GM19438 (cell line): ENCODE measurements around the gene UBE2E1.
A peak's percentile ranks its signal among the peaks of the same experiment; 100 is the strongest.

Experiments used
- ATAC-seq: cut with Tn5 transposase; IDR thresholded peaks from one replicate; pipeline ENCODE4 v1.9.1; 2021; ENCODE audit warnings: low read depth; ENCODE audit not compliant: unreplicated experiment

UBE2E1 gene

DNA sequence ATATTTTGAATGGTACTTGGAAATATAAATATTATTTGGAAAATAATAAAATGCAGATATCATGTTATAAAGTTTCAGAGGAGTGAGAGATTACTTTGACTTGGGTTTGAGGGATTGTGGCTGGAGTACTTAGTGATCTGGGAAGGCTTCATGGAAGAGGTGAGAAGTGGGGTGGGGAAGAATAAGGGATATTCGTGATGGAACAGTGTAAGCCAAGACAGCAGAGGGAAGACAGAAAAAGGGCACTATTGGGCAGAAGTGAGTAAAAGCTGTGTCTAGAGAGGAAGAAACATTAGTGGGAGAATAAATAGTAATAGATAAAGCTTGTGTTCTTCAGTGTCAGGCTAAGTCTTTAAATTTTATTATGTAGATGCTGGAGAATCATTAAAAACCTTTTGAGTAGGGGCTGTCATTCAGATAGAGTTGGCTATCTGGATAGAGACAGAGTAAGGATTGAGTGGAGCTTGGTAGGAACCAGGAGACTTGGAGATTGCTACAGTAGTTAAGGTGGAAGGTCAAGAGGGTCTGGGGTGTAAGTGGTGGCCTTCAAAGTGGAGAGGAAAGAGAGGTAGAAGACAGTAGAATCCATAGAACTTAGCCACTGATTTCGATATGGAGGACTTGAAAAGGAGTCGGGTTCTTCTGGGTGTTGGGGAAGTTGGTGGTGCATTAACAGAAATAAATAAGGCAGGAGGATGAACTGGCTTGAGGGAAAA, 11.9 kb downstream of the UBE2E1 start:
- ATAC-seq: no peak

DNA sequence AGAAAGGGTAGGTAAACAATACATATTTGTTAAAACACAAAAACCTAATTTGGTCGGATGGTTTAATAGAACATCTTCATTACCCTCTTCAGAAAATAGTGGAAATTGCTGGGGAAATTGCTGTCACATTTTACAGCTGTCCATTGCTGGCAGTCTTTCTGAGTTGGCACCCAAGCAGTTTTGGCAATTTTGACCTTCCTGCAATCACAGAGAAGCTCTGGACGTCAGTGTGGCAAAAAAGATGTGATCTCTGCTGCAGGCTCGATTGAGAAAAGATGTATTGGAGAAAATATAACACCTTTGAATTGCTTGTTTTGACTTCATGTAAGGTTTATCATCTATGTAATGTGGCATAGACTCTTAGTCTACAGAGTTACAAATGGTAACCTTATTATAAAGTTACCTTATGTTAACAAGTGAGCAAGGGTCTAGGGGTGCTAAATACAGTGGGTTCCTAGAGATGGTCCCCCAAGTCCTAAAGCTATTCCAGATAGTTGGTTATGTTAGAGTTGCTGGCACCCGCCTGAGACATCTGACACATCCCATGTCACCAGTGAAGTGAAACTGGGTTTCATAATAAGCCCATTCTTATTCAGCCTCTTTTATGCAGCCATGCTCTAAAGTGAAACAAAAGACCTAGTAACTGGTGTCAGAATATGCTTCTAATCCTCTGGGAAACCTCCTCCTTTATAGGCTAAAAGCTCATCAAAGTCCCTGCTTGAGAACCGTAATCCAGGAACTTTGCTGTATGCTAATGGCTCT, 14.0 kb downstream of the UBE2E1 start:
- no peak for ATAC-seq

DNA sequence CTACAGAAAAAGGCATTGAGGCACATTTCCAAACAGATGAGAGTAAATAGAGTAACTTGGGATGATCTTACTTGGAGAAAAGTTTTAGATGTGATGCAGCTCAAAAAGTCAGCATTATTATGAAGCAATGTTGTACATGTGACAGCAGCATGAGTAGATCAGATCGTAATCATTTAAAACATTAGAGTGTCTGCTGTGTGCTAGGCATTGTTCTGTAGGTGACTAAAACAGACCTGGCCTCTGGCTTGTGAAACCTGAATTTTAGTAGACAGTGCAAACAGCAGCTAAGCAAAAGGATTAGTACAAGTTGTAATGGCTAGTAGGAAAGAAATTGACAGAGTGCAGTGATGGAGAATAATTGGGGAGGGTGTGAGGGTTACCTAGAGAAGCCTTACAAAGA, 15.1 kb downstream of the UBE2E1 start:
- ATAC-seq: no peak

DNA sequence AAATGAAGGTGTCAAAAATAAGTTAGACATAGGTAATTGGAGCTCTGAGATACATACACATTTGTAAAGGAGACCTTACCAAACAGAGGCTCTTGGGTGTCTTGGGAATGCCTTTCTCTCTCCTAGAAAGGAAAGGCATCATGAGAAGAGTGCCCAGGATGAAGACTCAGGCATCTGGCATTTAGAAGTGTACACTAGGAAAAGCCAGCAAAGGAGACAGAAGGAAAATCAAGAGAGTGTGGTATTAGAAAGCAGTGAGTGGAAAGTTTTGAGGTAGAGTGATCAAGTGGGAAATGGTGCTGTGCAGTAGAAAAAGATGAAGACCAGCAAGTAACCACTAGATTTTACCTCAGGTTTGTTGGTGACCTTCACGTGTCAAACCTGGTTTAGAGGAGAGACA, 16.1 kb downstream of the UBE2E1 start:
- ATAC-seq: no peak

DNA sequence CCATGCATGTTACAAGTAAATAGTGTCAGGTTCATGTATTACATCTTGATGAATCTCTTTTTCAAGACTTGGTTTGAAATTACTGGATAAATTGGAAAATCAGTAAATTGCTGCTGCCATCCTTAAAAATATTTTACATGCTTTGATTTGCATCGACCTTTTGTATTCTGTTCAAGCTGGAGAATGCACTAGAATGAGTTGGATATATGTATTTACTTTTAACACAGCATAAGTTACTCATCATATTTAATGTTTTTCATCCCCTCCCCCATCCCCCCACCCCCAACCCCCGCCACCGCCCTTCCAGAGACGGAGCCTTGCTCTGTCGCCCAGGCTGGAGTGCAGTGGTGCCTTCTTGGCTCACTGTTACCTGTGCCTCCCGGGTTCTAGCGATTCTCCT, 16.8 kb downstream of the UBE2E1 start:
- no peak for ATAC-seq

DNA sequence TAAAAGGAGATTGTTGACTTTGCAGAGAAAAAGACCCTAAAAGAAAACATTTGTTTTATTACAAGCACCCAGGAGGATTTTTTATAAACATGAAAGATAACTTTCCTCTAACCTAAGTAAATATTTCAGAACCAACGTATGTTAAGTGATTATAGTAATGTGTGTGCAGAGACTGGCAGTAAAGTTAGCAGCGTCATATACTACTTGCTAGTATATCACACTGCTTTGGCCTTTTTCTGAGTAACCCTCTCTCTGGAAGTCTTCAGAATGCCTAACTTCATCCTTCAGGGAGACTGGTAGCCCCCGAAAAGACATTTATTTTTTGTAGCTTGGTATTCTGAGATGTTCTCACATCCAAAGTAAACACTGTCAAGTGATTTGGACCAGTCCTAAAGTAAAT, 17.9 kb downstream of the UBE2E1 start:
- ATAC-seq: no peak

DNA sequence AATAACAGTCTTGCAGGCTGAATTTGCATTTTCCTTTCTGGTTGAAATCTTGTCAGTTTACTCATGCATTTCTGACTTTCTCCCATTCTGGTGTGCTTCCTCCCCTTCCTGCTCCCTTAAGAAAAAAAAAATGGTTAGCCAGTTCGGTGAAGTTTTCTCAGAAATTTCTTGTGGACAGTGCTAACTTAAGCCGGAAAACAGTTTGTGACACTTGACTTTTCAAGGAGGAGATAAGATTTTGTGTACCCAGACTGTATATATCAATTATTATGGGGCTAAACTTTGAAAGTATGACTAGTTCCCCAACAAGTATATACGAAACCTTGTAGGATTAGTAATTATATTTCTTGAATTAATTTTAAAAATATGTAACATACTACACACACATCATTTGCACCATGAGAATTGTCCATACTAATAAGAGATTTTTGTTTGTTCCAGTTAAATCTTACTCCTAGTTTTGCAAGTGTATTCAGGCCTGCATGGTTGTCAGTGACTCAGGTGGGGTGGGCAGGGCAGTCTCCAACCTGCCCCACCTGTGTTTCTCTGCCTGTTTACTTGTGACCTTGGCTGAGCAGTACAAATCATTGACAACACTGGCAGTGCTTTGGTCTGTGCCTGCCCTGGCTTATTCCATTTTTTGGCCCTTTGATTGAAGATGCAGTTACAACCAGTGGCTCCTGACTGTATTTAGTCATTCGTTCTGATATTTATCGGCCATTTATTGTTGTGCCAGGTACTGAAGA, 19.1 kb downstream of the UBE2E1 start:
- no peak for ATAC-seq

DNA sequence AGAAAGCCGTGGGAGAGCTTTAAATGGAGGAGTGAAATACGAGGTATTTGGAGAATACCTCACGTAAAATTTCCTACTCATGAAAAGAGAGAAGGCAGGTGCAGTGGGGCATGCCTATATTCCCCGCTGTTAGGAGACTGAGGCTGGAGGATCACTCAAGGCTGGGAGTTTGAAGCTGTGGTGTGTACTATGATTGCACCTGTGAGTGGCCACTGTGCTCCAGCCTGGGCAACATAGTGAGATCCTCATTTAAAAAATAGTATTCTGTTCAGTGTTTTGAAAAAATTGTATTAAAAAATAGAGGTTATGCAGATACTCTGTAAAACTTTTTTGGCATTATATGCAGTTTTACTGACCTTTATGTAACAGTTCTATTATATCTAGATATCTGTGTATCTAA, 20.0 kb downstream of the UBE2E1 start:
- ATAC-seq: no peak

DNA sequence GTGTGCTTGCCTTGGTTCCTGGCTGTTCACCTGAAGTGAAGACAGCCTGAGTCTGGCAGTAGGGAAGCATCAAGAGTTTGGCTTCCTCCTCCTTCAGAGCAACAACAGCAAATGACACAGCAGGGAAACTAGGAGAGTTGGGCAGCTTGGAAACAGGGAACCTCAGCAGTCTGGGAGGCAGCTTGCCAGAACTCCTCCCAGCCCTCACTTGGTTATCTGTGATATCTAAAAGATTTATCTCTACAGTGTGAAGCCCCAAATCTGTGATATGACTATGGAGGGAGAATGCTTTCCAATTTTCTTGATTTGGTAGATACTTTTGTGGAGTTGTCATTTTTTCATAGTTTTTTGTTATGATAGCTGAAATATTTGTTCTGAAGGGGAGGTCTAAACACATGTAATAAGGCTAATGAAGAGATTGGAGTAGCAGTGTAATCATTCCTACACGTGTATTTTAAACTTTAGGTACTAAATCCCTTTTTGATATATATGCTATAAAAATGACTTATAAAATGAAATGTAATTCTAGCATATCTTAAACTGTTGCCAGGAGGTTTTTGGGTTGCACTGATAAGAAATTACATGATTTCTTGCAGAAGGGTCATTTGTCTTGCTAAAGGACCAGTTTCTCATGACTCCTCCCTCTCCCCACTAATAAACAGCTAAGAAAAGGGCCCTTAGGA, 20.8 kb downstream of the UBE2E1 start:
- ATAC-seq: no peak

DNA sequence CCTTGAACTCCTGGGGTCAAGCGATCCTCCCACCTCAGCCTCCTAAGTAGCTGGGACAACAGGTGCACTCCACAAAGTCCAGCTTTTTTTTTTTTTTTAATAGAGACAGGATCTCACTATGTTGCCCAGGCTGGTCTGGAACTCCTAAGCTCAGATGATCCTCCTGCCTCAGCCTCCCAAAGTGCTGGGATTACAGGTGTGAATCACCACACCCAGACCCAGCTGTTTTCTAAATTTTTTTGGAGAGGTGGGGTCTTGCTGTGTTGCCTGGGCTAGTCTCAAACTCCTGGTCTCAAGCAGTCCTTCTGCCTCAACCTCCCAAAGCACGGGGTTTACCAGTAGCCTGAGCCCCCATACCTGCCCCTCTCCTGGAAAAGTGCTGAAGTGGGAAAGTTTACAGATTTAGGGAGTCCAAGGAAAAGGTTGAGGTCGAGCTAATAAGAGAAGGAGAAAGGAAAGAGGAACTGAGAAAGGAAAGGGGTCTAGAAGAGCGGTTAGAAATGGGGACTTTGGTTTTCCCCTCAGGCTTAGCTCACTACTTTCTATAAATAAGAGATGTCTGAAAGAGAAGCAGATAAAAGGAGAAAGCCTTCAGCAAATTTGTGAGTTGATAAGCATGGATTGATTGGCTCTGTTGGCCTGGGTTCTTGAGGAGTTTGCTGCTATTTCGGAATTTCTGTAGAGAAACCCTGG, 23.6 kb downstream of the UBE2E1 start:
- ATAC-seq: peak; percentile 70

DNA sequence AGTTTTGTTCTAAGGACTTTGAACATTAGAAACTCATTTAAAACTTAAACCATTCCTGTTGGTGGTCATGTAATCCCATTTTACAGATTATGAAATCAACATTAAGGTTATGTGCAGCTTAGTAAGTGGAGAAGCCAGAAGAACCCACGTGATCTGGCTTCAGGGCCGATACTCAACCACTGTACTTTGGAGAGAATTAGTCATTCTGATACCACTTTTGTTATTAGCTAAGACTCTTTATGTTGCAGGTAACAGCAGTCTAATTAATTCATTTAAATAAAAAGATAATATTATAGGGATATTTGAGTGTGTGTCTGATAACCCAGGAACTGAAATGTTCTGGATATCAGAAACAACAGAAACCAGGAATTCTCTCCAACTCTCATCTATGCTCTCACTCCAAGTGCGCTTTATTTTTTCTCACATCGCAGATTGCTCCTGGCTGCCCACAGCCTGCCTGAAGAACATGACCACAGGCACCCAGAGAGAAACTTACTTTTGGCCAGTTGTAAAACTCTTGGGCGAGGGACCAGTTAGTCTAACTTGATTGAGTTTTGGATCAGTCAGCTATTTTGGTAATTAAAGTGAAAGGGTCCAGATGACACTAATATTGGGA, 25.2 kb downstream of the UBE2E1 start:
- ATAC-seq: peak; percentile 62

DNA sequence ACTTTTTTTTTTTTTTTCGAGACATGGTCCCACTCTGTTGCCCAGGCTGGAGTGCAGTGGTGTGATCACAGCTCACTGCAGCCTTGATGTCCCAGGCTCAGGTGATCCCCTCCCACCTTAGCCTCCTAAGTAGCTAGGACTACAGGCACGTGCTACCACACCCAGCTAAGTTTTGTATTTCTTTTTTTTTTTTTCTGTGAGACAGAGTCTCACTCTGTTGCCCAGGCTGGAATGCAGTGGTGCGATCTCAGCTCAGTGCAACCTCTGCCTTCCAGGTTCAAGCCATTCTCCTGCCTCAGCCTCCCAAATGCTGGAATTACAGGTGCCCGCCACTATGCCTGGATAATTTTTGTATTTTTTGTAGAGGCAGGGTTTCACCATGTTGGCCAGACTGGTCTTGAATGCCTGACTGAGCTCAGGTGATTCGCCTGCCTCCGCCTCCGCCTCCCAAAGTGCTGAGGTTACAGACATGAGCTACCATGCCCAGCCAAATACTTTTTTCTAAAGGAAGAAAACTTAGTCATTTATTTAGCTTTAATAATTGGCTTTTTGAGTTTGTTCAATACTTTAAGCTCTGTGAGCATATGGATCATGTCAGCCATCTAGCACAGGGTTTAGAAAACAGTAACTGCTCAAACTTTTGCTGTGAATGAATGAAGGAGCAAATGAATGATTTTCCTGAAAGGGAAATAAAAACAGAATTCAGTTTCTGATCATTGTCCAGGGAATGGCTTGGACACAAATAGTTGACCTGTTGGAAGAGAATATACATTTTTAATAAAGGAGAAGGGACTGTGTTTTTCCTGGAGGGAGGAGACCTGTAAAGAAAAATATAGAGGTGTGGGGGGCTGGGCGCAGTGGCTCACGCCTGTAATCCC, 26.0 kb downstream of the UBE2E1 start:
- peak; percentile 13 for ATAC-seq

DNA sequence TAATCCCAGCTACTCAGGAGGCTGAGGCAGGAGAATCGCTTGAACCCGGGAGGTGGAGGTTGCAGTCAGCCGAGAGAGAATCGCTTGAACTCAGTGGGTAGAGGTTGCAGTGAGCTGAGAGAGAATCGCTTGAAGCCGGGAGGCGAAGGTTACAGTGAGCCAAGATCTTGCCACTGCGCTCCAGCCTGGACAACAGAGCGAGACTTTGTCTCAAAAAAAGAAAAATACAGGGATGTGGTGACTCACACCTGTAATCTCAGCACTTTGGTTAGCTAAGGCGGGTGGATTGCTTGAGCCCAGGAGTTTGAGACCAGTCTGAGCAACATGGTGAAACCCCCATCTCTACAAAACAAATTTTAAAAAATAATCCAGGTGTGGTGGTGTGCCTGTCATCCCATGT, 26.8 kb downstream of the UBE2E1 start:
- ATAC-seq: no peak

DNA sequence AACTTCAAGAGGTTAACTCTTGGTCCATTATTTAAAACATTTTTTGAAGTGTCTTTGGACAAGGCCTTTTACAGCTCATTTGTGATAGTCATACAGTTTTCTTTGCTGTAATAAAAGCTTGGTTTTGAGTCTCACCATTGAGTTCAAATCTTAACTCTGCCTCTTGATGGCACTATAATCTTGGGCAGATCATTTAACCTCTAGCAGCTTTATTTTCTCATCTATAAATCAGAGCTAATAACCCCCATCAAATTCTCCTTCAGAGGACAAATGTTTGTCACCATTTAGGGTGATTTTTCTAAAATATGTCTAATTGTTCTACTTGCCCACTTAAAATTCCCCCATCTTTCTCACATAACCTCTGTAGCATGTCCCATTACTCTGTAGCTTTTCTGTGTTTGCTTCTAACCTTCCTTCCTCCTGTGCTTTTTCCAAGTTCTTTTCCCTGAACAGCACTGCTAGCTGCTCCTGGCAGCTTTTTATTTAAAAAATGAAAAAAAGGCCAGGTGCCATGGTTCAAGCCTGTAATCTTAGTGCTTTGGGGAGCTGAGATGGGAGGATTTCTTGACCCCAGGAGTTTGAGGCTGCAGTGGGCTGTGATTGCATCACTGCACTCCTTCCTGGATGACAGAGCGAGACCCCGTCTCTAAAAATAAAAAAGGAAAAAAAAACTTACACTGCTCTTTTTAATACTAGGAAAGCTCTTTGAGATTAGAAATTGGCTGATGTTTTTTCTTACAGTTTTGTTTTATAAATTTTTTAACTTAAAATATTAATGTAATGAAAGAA, 28.5 kb downstream of the UBE2E1 start:
- ATAC-seq: no peak

DNA sequence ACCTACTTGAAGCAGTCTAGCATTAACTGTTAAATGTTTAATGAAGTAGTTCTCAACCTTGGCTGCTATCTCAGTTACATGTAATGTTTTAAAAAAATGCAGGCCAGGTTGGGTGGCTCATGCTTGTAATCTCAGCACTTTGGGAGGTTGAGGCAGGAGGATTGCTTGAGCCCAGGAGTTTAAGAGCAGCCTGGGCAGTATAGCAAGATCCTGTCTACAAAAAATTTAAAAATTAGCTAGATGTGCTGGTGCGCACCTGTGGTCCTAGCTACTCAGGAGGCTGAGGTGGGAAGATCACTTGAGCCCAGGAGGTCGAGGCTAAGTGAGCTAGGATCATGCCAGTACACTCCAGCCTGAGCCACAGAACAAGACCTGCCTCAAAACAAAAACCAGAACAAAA, 29.3 kb downstream of the UBE2E1 start:
- ATAC-seq: no peak

DNA sequence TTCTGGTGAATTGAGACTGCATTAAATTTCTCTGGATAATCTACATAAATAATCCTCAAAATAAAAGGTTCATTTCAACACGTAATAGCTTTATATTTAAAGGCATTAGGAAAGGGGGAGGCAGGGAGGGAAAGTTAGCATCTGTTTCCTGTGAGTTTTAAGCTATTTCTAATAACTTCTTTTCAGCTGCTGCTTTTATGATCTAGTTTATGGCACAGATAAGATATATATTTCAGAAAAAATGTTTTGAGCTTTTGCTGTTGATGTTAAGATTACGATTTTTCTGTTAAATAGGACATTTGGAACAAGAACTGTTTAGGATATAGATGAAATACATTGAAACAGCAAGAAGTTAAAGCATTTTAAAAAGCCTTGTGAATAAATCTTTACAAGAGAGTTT, 30.0 kb downstream of the UBE2E1 start:
- ATAC-seq: no peak

DNA sequence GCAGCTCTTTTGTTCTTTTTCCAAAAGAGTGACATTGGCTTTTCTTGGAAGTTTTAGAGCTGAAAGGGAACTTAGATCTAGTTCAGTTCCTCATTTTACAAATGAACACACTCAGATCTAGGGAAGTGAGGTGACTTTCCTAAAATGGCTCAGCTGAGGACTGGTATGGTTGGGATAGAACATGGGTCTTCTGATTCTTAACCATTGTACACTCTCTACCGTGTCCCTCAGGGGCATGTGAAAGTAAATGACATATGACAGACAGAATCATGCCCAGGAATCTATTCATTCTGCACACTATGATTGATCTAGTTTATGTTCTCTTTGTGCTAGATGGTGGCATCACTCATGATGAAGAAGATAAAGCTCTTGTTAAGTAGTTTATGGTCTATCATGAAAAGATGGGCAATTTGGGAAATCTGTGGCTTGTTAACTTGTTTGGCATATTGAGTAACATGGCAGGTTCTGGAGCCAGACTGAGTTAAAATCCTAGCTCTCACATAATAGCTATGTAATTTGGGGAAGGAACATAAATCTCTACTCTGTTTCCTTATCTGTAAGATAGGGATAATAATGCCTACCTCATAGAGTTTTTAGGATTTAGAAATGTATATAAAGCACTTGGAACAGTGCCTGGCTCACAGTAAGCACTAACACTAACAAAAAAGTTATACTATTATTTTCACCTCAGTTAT, 30.9 kb downstream of the UBE2E1 start:
- ATAC-seq: no peak

DNA sequence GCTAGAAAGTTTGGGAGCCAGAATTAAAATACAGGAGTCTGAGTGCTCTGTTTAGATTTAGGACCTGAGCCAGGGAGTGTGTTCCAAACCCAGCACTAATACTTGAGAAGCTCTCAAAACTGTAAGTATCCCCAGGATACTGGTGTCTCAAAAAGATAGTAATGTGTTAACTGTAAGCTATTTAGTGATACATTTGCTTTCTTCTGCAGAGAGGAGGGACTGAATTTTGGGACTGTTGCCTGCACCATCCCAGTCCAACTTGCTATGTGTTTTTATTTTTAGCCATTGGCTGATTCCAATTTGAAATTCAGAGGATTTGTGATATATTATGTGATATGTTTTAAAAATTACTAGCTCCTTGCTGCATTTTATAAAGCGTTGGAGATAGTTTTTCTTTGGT, 31.5 kb downstream of the UBE2E1 start:
- no peak for ATAC-seq
